Measurements from ENCODE around the gene DOK5.

Gene DOK5

GRCh38 chr20:54619682-54620081 is 144.3 kb downstream of the DOK5 start:
- no peak for DNase-seq (ENCODE audit: low spot score)

GRCh38 chr20:54620611-54621010 is 145.2 kb downstream of the DOK5 start:
- DNase-seq (ENCODE audit: low spot score), result no peak

GRCh38 chr20:54622333-54623295 is 147.2 kb downstream of the DOK5 start:
- DNase-seq (ENCODE audit: low spot score), result no peak

- DNase-seq (ENCODE audit: low spot score), result no peak
Measured at GRCh38 chr20:54623991-54624569, 148.7 kb downstream of the DOK5 start.

- DNase-seq (ENCODE audit: low spot score), result no peak
Measured at GRCh38 chr20:54624706-54625390, 149.5 kb downstream of the DOK5 start.

GRCh38 chr20:54625497-54625896 is 150.1 kb downstream of the DOK5 start:
- DNase-seq (ENCODE audit: low spot score), result no peak

- DNase-seq (ENCODE audit: low spot score), result no peak
Measured at GRCh38 chr20:54626126-54626525, 150.7 kb downstream of the DOK5 start.

- no peak for DNase-seq (ENCODE audit: low spot score)
Measured at GRCh38 chr20:54629632-54630031, 154.2 kb downstream of the DOK5 start.

- DNase-seq (ENCODE audit: low spot score), result no peak
Measured at GRCh38 chr20:54630582-54630981, 155.2 kb downstream of the DOK5 start.

GRCh38 chr20:54631059-54631458 is 155.7 kb downstream of the DOK5 start:
- no peak for DNase-seq (ENCODE audit: low spot score)

- no peak for DNase-seq (ENCODE audit: low spot score)
Measured at GRCh38 chr20:54633374-54634355, 158.3 kb downstream of the DOK5 start.

GRCh38 chr20:54636575-54636974 is 161.2 kb downstream of the DOK5 start:
- DNase-seq (ENCODE audit: low spot score), result no peak

- DNase-seq (ENCODE audit: low spot score), result no peak
Measured at GRCh38 chr20:54639941-54640340, 164.5 kb downstream of the DOK5 start.

GRCh38 chr20:54640800-54641199 is 165.4 kb downstream of the DOK5 start:
- no peak for DNase-seq (ENCODE audit: low spot score)

GRCh38 chr20:54642864-54643667 is 167.7 kb downstream of the DOK5 start:
- no peak for DNase-seq (ENCODE audit: low spot score)

- no peak for DNase-seq (ENCODE audit: low spot score)
Measured at GRCh38 chr20:54643761-54644160, 168.4 kb downstream of the DOK5 start.

GRCh38 chr20:54645445-54646155 is 170.2 kb downstream of the DOK5 start:
- no peak for DNase-seq (ENCODE audit: low spot score)

GRCh38 chr20:54646156-54646517 is 170.7 kb downstream of the DOK5 start:
- DNase-seq (ENCODE audit: low spot score), result no peak

- no peak for DNase-seq (ENCODE audit: low spot score)
Measured at GRCh38 chr20:54648421-54649142, 173.2 kb downstream of the DOK5 start.

Data from kidney capillary endothelial cell (primary cell).